HG03565 (cell line): ENCODE data around the gene SLC25A41.
A peak's percentile ranks its signal among the peaks of the same experiment; 100 is the strongest.

Source experiments
- ATAC-seq: cut with Tn5 transposase; IDR thresholded peaks from one replicate; pipeline ENCODE4 v1.9.1; 2021; ENCODE audit warnings: mild to moderate bottlenecking, moderate library complexity; ENCODE audit not compliant: unreplicated experiment

SLC25A41 gene

GRCh38 chr19:6460099-6460884, 26.7 kb upstream of the SLC25A41 start:
- peak; percentile 61 for ATAC-seq

GRCh38 chr19:6459262-6460098, 25.9 kb upstream of the SLC25A41 start, which contains the start of gene SLC25A23:
TSS of gene SLC25A23 (minus strand) at chr19:6459792. CDS start at chr19:6459628, 164 bp downstream.
- no peak for ATAC-seq

DNA sequence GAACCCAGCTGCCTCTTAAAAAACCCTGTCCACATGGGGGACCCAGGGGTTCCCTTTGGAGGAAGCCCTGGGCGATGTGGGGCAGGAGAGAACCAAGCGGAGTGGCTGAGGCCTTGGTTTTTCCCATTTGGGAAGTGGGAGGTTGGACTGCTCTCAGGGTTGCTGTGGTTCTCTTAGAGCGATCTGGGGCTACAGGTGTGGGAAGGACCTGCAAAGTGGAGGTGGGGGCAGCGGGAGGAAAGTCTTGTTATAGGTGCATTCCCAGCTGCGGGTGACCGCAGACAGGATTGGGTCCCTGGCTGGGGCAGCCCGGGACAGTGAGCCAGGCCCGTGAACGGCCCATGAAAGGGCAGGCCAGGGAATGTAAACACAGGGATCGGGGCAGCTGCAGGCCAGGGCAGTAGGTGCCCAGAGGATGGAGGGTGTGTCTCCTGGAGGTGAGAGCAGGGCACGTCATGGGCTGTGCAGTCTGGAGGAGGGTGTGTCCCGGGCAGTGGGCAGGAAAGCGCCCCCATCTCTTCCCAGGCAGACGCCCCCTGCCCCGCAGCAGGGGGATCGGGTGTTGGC, 25.2 kb upstream of the SLC25A41 start:
- ATAC-seq = no peak

GRCh38 chr19:6457958-6458694, 24.6 kb upstream of the SLC25A41 start:
- no peak for ATAC-seq

- ATAC-seq = no peak
Measured at GRCh38 chr19:6455924-6456323, 22.4 kb upstream of the SLC25A41 start.

DNA sequence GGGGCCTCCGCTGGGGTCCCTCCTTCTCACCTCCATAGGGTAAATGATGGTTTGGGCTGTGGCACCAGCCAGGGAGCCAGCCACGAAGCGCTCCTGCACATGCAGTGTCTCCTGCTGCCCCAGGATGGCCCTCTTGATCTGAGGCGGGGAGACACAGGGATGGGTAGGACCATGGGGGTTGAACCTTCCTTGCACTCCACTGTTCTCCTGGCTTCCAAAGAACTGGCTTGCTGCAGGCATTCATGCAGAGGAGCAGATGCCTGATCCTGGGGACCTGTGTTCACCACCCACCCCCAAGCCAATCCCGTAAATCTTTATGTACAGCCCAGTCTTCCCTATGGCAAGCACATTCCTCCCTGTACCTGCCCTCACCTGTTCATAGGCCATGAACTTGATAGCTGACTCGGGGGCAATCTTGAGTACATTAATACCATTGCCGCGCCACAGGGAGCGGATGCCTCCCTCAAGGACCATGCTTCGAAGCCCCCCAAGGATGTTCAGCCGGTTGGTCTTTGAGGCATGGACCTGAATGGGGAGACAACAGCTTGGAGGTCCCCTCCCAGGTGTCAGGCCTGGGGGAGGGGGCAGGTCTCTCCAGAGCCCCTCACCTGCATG, 20.5 kb upstream of the SLC25A41 start:
- no peak for ATAC-seq

GRCh38 chr19:6452899-6453298, 19.3 kb upstream of the SLC25A41 start:
- no peak for ATAC-seq

DNA sequence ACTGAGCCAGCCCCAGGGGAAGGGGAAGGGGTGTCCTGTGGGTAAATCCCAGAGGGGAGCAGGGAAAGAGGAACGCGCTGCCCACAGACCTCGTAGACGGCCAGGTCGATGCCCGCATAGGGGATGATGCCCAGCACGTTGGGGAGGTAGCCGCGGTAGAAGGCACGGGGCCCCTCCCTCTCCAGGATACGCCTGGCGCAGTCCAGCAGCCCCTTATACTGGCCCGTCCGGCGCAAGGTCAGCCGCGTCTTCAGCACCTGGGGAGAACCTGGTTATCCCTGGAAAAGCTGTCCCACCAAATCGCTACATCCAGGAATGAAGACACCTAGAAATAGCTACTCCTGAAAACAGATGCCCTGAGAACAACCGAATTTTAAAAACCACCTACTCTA, 18.7 kb upstream of the SLC25A41 start:
- ATAC-seq = no peak

DNA sequence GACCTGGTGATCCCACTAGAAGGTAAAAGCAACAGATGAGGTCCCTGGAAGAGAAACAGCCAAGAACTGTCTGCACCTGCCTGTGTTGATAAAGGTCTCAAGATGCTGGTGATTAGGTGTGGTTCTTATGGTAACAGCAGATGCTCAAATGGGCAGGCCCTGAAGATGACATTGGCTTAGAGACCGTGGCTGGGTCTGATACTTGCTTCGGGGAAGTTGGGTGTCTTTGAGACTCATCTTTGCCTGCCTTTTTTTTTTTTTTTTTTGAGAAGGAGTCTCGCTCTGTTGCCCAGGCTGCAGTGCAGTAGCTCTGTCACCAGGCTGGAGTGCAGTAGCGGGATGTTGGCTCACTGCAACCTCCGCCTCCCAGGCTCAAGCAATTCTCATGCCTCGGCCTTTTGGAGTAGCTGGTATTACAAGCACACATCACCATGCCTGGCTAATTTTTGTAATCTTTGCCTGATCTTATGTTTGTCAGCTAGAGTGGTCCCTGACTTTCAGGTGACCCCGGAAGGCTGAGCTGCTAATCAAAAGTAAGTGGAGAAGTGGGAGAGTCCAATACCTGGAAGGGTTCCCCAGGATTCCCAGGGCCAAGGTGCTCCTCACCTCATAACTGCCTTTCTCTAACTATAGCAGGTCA, 18.1 kb upstream of the SLC25A41 start:
- ATAC-seq = no peak

- ATAC-seq = no peak
Measured at GRCh38 chr19:6450166-6450565, 16.6 kb upstream of the SLC25A41 start.

GRCh38 chr19:6448045-6448444, 14.5 kb upstream of the SLC25A41 start:
- ATAC-seq = no peak

GRCh38 chr19:6446452-6446851, 12.9 kb upstream of the SLC25A41 start:
- no peak for ATAC-seq

GRCh38 chr19:6443986-6444385, 10.4 kb upstream of the SLC25A41 start:
- ATAC-seq = no peak

DNA sequence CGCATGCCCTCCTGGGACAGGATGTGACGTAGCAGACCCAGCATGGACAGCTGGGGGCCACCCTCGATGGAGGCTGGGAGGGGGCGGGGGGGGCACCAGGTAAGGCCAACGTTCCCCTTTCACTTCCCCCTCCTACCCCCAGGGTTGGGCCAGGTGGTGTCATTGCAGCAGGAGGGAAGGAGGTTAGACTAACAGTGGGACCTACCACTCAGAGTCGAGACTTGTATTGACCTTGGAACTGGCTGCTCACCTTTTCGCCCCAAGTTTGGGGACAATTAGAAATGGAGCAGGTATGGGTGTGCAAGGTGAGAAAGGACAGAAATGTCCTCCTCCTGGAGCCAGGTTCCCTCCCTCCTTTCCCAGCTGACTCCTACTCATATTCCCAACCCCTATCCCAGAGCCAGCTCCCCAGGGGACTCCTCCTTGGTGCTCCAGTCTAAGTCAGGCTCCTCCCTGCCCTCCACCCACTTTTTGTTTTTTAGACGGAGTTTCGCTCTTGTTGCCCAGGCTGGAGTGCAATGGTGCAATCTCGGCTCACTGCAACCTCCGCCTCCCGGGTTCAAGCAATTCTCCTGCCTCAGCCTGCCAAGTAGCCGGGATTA, 8.6 kb upstream of the SLC25A41 start:
- ATAC-seq = no peak

- no peak for ATAC-seq
Measured at GRCh38 chr19:6440905-6441304, 7.3 kb upstream of the SLC25A41 start.

DNA sequence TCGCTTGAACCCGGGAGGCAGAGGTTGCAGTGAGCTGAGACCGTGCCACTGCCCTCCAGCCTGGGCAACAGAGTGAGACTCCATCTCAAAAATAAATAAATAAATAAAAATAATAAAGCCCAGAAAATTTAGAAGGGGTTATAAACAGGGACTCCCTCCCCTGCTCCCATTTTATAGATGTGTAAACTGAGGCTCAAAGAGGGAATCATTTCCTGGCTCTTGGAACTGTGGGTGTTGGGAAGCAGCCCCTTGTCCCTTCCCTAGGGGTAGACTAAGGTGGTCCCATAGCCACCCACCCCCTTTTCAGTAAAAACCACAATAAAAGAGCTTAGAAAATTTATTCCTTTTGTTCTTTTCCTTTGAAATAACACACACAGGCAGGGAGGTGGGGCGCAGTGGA, 6.2 kb upstream of the SLC25A41 start:
- no peak for ATAC-seq

DNA sequence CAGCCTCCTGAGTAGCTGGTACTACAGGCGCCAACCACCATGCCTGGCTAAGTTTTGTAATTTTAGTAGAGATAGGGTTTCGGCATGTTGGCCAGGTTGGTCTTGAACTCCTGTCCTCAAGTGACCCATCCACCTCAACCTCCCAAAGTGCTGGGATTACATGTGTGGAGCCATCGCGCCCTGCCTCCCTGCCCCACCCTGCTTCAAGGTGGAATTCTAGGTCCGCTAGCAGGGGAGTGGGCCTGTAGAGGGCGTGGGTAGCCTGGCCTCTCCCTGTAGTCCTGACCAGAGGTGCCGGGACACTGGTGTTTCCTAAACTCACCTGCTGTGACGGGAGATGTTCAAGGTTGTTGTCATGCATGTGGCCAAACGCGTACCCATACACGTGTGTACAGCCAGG, 398 bp downstream of the SLC25A41 start:
- no peak for ATAC-seq

- no peak for ATAC-seq
Measured at GRCh38 chr19:6431891-6432290, 1.7 kb downstream of the SLC25A41 start.

DNA sequence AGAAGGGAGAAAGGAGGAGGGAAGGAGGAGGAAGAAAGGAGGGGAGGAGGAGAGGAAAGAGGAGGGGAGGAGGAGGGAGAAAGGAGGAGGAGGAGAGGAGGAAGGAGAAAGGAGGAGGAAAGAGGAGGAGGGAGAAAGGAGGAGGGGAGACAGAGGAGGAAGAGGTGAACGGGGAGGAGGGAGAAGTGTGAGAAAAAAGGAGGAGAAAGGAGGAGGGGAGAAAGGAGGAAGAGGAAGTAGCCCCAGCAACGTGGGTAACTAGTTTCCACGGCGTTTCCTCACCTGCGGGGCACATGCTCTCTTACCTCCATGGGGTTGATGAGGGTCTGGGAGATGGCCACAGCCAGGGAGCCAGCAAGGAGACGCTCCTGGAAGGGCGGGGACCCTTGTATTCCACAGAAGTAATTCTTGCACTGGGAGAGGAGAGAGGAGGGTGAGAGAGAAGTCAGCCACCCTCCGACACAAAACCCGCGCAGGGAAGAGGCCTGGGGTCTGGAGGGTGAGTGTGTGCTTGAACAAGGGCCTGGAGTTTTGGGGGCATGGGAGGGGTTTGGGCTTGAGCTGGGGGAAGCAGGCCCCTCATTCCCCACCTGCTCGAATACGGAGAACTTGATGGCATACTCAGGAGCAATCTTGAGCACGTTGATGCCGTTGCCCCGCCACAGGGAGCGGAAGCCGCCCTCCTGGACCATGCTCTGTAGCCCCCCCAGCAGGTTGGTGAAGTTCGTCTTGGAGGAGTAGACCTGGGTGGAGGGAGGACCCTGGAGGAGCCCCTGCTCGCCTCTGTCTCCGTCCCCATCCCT, 3.9 kb downstream of the SLC25A41 start:
- ATAC-seq = no peak
